Aortic smooth muscle cell (primary cell): ENCODE results near the gene ZMYND8. TPM values are rescaled to one million over a fixed set of nuclear protein-coding genes. Genes with fewer than 3 reads are reported as not detected.

Experiments used
- total RNA-seq: library from RNA; depleted of rRNA; stranded (reverse); fragments of >200 nt; gene quantifications from 2 replicates; pipeline ENCODE4 v1.2.3, GENCODE V29; 2014

ZMYND8 gene
- 20.1 and 22.7 TPM in 2 replicates for total RNA-seq

DNA sequence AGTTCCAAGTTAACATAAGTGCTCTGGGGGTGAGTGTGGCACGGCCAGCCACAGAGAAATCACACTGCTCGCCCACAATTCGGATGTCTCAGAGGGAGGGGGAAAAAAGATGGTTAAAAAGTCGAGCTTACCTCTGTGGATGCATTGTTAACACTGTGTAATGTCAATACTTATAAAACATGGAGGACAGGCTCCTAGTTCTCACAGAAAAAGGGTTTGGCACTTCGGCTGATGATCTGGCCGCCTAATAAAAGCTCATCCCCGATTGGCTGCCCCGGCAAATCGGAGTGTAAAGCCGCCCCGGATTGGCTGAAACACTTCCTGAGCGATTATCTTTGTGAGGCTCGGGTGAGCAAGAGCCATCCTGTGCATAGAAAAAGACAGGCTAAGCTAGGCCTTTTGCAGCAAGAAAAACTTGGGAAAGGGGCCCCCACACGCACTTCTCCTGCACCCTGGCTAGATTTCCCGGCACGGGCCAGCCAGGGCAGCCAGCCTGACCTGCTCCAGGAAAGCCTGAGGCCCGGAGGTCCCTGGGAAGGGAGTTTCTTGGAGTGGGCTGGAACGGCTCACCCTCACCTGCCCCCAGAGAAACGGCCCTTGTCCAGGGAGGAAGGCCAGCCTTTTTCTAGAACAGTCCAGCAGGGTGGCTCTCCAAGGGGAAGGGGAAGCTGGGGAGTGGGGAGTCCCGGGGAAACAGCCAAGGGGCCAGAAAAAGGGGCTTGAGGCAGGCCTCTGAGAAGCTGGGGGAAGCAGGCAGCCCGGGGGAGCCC, at the start of gene ZMYND8:
TSS of gene ZMYND8 (minus strand) at position 174 of the 770 bp plus-strand sequence. CDS start at position 145, 29 bp downstream.

Other genes with a start within 250 kb of the ZMYND8 start
- gene NCOA3, start 145.2 kb upstream of the ZMYND8 start, total RNA-seq, result 39.1 and 42.5 TPM in 2 replicates